ENCODE data around the gene PASD1.

- TF ChIP-seq SIN3A (IDR thresholded peaks at IDR 0.05; ENCODE audit: borderline replicate concordance, insufficient read depth, low read length) = no peak
- TF ChIP-seq POLR2AphosphoS5 (IDR thresholded peaks at IDR 0.05; ENCODE audit: low read depth, low read length) = no peak
These were observed 10.7 kb upstream of the PASD1 start for GRCh38 chrX:151552743-151553142.
